K562 (cell line): Measurements from ENCODE around the gene CEP290. TPM values are rescaled to one million over a fixed set of nuclear protein-coding genes. Genes with fewer than 3 reads are reported as not detected.
A peak's percentile ranks its signal among the peaks of the same experiment; 100 is the strongest.

Source experiments
- BCL6 ChIP-seq: fragments of 250-450 bp; sonication (Bioruptor Pico); IDR thresholded peaks from 2 replicates; pipeline ENCODE4 v1.4.0; 2020
- C11orf30 ChIP-seq: fragments of 450-650 bp; IDR thresholded peaks from 2 replicates; pipeline ENCODE4 v1.6.1; 2016; ENCODE audit warnings: low read depth, mild to moderate bottlenecking
- CBFB ChIP-seq: sonication (generic); formaldehyde crosslinking; IDR thresholded peaks from 2 replicates; pipeline ENCODE4 v1.4.0; 2020; ENCODE audit warnings: mild to moderate bottlenecking, missing genetic modification reagents
- CREB1 ChIP-seq, 2 experiments: sonication (generic) in 1 of 2; formaldehyde crosslinking in 1 of 2; IDR thresholded peaks; 2 replicates each; pipeline versions ENCODE4 v1.6.1 to v1.8.0; 2012 to 2022; ENCODE audit warnings: inconsistent platforms in 1 of 2, mild to moderate bottlenecking in 1 of 2, missing genetic modification reagents in 1 of 2, moderate library complexity in 1 of 2
- CREM ChIP-seq: IDR thresholded peaks from 2 replicates; pipeline ENCODE4 v1.6.1; 2014; ENCODE audit warnings: antibody characterized with exemption, low read depth
- ELF1 ChIP-seq: fragments of 200-800 bp; sonication (Bioruptor generic); IDR thresholded peaks from 2 replicates; pipeline ENCODE4 v1.6.1; 2016; ENCODE audit warnings: missing genetic modification characterization, missing compliant biosample characterization
- FOXK2 ChIP-seq, 2 experiments: fragments of 450-650 bp; IDR thresholded peaks in 1 of 2; conservative IDR thresholded peaks in 1 of 2; 2 replicates each; pipeline ENCODE4 v1.6.1; 2016; ENCODE audit warnings: low read depth in 2 of 2, mild to moderate bottlenecking in 1 of 2
- GABPA ChIP-seq: fragments of 200-800 bp; sonication (Bioruptor generic); conservative IDR thresholded peaks from 2 replicates; pipeline ENCODE4 v1.6.1; 2016; ENCODE audit warnings: low read depth, missing genetic modification characterization, missing compliant biosample characterization
- HNRNPUL1 ChIP-seq: fragments of 200-400 bp; formaldehyde crosslinking; IDR thresholded peaks from 2 replicates; pipeline ENCODE4 v1.6.1; 2017; ENCODE audit warnings: low read length
- KDM1A ChIP-seq, 2 experiments: fragments of 450-650 bp; IDR thresholded peaks; 2 replicates each; pipeline ENCODE4 v1.6.1; 2016; ENCODE audit warnings: mild to moderate bottlenecking in 2 of 2
- KDM5B ChIP-seq: fragments of 200-600 bp; sonication (generic); IDR thresholded peaks from 2 replicates; pipeline ENCODE4 v1.6.1; 2012; ENCODE audit warnings: low read depth, mild to moderate bottlenecking, moderate library complexity, low read length, control low read depth, inconsistent platforms; ENCODE audit not compliant: insufficient replicate concordance
- L3MBTL2 ChIP-seq: fragments of 450-650 bp; IDR thresholded peaks from 2 replicates; pipeline ENCODE4 v1.6.1; 2016; ENCODE audit warnings: mild to moderate bottlenecking, moderate library complexity
- MBD2 ChIP-seq: sonication (generic); IDR thresholded peaks from 2 replicates; pipeline ENCODE4 v1.6.1; 2016; ENCODE audit warnings: low read depth, borderline replicate concordance
- NEUROD1 ChIP-seq: fragments of 150-350 bp; IDR thresholded peaks from 2 replicates; pipeline ENCODE4 v1.6.1; 2014; ENCODE audit warnings: borderline replicate concordance, low read length, low read depth; ENCODE audit not compliant: partially characterized antibody
- NRF1 ChIP-seq, 2 experiments: fragments of 450-650 bp; IDR thresholded peaks in 1 of 2; conservative IDR thresholded peaks in 1 of 2; 2 replicates each; pipeline ENCODE4 v1.6.1; 2014; ENCODE audit warnings: mild to moderate bottlenecking in 2 of 2
- POLR2AphosphoS5 ChIP-seq: IDR thresholded peaks from 2 replicates; pipeline ENCODE4 v1.6.1; 2011; ENCODE audit warnings: mild to moderate bottlenecking, low read depth, low read length, moderate library complexity; ENCODE audit not compliant: control insufficient read depth, insufficient read depth
- PTBP1 ChIP-seq: fragments of 200-400 bp; formaldehyde crosslinking; IDR thresholded peaks from 2 replicates; pipeline ENCODE4 v1.6.1; 2017; ENCODE audit warnings: low read depth, low read length
- RBM22 ChIP-seq: fragments of 200-400 bp; formaldehyde crosslinking; IDR thresholded peaks from 2 replicates; pipeline ENCODE4 v1.6.1; 2018; ENCODE audit warnings: low read length, low read depth; ENCODE audit not compliant: poor library complexity, severe bottlenecking
- SMARCC2 ChIP-seq: fragments of 450-650 bp; IDR thresholded peaks from 2 replicates; pipeline ENCODE4 v1.6.1; 2017; ENCODE audit warnings: antibody characterized with exemption, moderate library complexity, mild to moderate bottlenecking, low read depth
- SREBF2 ChIP-seq: sonication (generic); formaldehyde crosslinking; IDR thresholded peaks from 2 replicates; pipeline ENCODE4 v1.4.0; 2020; ENCODE audit warnings: mild to moderate bottlenecking, missing genetic modification reagents
- TBP ChIP-seq: optimal IDR thresholded peaks from 2 replicates; pipeline ENCODE3; 2011; ENCODE audit warnings: low read depth, low read length, improper control_type of control experiment
- THRA ChIP-seq: fragments of 450-650 bp; IDR thresholded peaks from 2 replicates; pipeline ENCODE4 v1.6.1; 2017; ENCODE audit warnings: mild to moderate bottlenecking, moderate library complexity
- ZBTB17 ChIP-seq: fragments of 450-650 bp; formaldehyde crosslinking; IDR thresholded peaks from 2 replicates; pipeline ENCODE4 v1.4.0; 2020; ENCODE audit warnings: mild to moderate bottlenecking
- ZNF133 ChIP-seq: fragments of 250-450 bp; sonication (Bioruptor Pico); IDR thresholded peaks from 2 replicates; pipeline ENCODE4 v1.4.0; 2020; ENCODE audit warnings: mild to moderate bottlenecking
- ZNF212 ChIP-seq: fragments of 450-650 bp; formaldehyde crosslinking; IDR thresholded peaks from 2 replicates; pipeline ENCODE4 v1.4.0; 2020; ENCODE audit warnings: mild to moderate bottlenecking
- ZNF263 ChIP-seq: sonication (generic); formaldehyde crosslinking; IDR thresholded peaks from 2 replicates; pipeline ENCODE4 v1.8.0; 2022; ENCODE audit warnings: mild to moderate bottlenecking, missing genetic modification reagents, borderline replicate concordance
- ZNF644 ChIP-seq: fragments of 200-800 bp; sonication (Bioruptor generic); IDR thresholded peaks from 2 replicates; pipeline ENCODE4 v1.6.1; 2016; ENCODE audit warnings: low read depth, missing genetic modification characterization, missing compliant biosample characterization
- ZNF830 ChIP-seq: fragments of 250-450 bp; sonication (Bioruptor Pico); IDR thresholded peaks from 2 replicates; pipeline ENCODE4 v1.5.0; 2021; ENCODE audit warnings: mild to moderate bottlenecking
- polyA plus RNA-seq, 8 experiments: library from polyadenylated mRNA; depleted of rRNA in 4 of 8; stranded (reverse) in 5 of 8; unstranded in 3 of 8; fragments of >200 nt; fragmentation: Nextera tagmentation in 2 of 8; fragmentation: Illumina TruSeq in 1 of 8; extraction: Ambion mirVana in 2 of 8; extraction: Trizol in 1 of 8; gene quantifications; 2 replicates each; pipeline versions ENCODE4 v1.2.1 to v1.2.3, GENCODE V29; 2011 to 2014; ENCODE audit warnings: inconsistent platforms in 1 of 8, missing spikeins in 1 of 8
- total RNA-seq, 7 experiments: library from RNA; depleted of rRNA in 6 of 7; stranded (reverse); fragments of >200 nt in 6 of 7; fragmentation: Illumina TruSeq in 2 of 7; extraction: Trizol in 2 of 7; gene quantifications; 2 replicates each; pipeline versions ENCODE4 v1.2.1 to v1.2.3, GENCODE V29; 2011 to 2021; ENCODE audit warnings: low replicate concordance in 1 of 7
- TF ChIP-seq, protein P1 (sequence below): sonication (generic); IDR thresholded peaks from 2 replicates; pipeline ENCODE4 v1.6.1; 2016

The CEP290 gene
- total and polyA plus RNA-seq, 9 of the 15 experiments (the other 6 are each of a cell fraction or from before 2014, with no cell fraction given) = 7.2 to 19.4 (median 18.1) TPM

DNA sequence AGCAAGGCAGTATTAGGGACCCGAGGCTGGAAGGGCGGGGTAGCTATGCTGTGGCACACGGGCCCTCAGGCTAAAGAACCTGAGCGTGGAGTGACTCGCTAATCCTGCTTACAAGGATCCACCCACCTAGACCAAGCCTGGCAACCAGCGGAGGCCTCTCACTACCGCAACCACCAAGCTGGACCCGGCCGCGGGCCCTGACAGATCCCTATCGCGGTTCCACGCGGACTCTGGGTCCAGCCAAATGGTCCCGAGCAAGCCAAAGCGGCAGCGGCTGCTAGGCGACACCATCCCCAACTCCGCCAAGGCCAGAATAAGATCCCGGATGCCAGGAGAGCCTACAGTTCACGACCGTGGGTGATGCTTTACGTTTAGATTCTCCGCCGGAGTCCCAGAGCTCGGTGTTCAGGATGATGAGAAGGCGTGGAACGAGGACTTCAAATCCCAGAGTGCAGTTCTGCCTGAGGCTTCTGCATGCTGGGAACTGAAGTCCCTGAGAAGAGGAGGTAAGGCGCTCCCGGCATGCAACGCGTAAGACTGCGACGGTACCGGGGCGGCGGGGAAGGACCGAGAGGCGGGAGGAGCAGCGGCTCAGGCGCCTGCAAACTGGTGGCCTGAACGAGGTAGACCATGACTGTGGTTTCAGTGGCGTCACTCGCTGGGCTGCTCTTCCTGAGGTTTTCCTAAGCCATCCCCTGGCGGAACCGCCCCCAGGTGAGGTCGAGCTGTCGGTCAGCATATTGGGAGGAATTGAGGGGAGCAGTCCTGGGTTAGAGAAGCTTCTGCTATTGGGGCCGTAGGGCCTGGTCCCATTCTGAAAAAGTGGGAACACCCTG, at the start of gene CEP290, which contains the start of gene TMTC3 (continued):
- TF ChIP-seq CREB1 (IDR thresholded peaks at IDR 0.05) (peak; percentile 66), CREB1 (CRISPR knock-in tag; IDR thresholded peaks at IDR 0.05) (peak; percentile 68; the same call in 1 of the 2 replicates), L3MBTL2 (peak; percentile 72), RBM22 (no peak), FOXK2 (conservative IDR thresholded peaks at IDR 0.05 in 1 of 2, IDR thresholded peaks at IDR 0.05 in 1 of 2; ENCODE audit: low read depth in 2 of 2) (no peak; a peak in 2 of 4 replicates), CBFB (CRISPR knock-in tag) (no peak), TBP (peak; percentile 68), KDM1A (IDR thresholded peaks at IDR 0.05) (peak in 1 of 2 experiments; percentile 36; a peak in 1 of 4 replicates), ZNF212 (CRISPR knock-in tag) (no peak), ZNF263 (no peak), THRA (no peak), HNRNPUL1 (no peak), C11orf30 (peak; percentile 39; the same call in 1 of the 2 replicates), ZNF644 (peak; percentile 97), KDM5B (peak; percentile 59), ZBTB17 (CRISPR knock-in tag) (peak; percentile 99), SMARCC2 (no peak), NRF1 (conservative IDR thresholded peaks at IDR 0.05 in 1 of 2, IDR thresholded peaks at IDR 0.05 in 1 of 2) (peak; percentile 63 to 73; a peak in 3 of 4 replicates), MBD2 (peak; percentile 95), PTBP1 (no peak), ZNF133 (no peak), ZNF830 (CRISPR knock-in tag) (no peak), GABPA (tag) (peak; percentile 72), NEUROD1 (no peak), POLR2AphosphoS5 (peak; percentile 74), CREM (peak; percentile 93), SREBF2 (CRISPR knock-in tag) (0 out of 2 replicates have a peak, but pooled peaks have one; percentile 66), ELF1 (peak; percentile 77), BCL6 (CRISPR knock-in tag) (0 out of 2 replicates have a peak, but pooled peaks have one; percentile 14)
- TF ChIP-seq, protein P1, sequence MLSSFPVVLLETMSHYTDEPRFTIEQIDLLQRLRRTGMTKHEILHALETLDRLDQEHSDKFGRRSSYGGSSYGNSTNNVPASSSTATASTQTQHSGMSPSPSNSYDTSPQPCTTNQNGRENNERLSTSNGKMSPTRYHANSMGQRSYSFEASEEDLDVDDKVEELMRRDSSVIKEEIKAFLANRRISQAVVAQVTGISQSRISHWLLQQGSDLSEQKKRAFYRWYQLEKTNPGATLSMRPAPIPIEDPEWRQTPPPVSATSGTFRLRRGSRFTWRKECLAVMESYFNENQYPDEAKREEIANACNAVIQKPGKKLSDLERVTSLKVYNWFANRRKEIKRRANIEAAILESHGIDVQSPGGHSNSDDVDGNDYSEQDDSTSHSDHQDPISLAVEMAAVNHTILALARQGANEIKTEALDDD = no peak
